OCI-LY7 (cell line): ENCODE measurements around the gene ARHGAP45.

Source experiments
- CTCF ChIP-seq: fragments of 200-600 bp; sonication (generic); conservative IDR thresholded peaks from 2 replicates; pipeline ENCODE4 v1.5.1; 2014; ENCODE audit warnings: mild to moderate bottlenecking, antibody characterized with exemption, low read length, moderate library complexity, mixed read lengths
- EZH2phosphoT487 ChIP-seq: fragments of 200-600 bp; sonication (generic); IDR thresholded peaks from 2 replicates; pipeline ENCODE4 v1.6.1; 2018; ENCODE audit warnings: low read depth, borderline replicate concordance, mild to moderate bottlenecking, mixed run types, antibody characterized with exemption, low read length, moderate library complexity, mixed read lengths

- TF ChIP-seq CTCF (no peak), EZH2phosphoT487 (no peak)
These were observed 19.2 kb upstream of the ARHGAP45 start for GRCh38 chr19:1047696-1048147.
